PFSK-1 (cell line): ENCODE results near the gene RAPGEF3.

Source experiments
- FOXP2 ChIP-seq: optimal IDR thresholded peaks from 2 replicates; pipeline ENCODE3; 2011; ENCODE audit warnings: borderline replicate concordance, control low read depth, inconsistent platforms; ENCODE audit not compliant: insufficient read depth; ENCODE audit errors: extremely low read length, extremely low read depth
- POLR2AphosphoS5 ChIP-seq: IDR thresholded peaks from 2 replicates; pipeline ENCODE4 v1.6.1; 2012; ENCODE audit warnings: low read depth, mild to moderate bottlenecking, control low read depth, low read length, moderate library complexity
- REST ChIP-seq, 2 experiments: IDR thresholded peaks; 2 replicates each; pipeline versions ENCODE4 v1.6.1 to v1.8.0; 2011 to 2012; ENCODE audit warnings: low read depth in 2 of 2, low read length in 2 of 2, control low read depth in 1 of 2, inconsistent platforms in 1 of 2, mild to moderate bottlenecking in 1 of 2, moderate library complexity in 1 of 2; ENCODE audit not compliant: insufficient read depth in 1 of 2
- SIN3A ChIP-seq: IDR thresholded peaks from 2 replicates; pipeline ENCODE4 v1.6.1; 2012; ENCODE audit warnings: mild to moderate bottlenecking, low read length, moderate library complexity, borderline replicate concordance; ENCODE audit not compliant: insufficient read depth
- TAF1 ChIP-seq: IDR thresholded peaks from 2 replicates; pipeline ENCODE4 v1.6.1; 2012; ENCODE audit warnings: low read length, control low read depth, borderline replicate concordance; ENCODE audit not compliant: insufficient read depth

The RAPGEF3 gene

GRCh38 chr12:47752552-47752951 lies 6.1 kb downstream of the RAPGEF3 start:
- TF ChIP-seq SIN3A = no peak
- TF ChIP-seq FOXP2 = no peak
- TF ChIP-seq TAF1 = no peak
- no peak for TF ChIP-seq REST (IDR thresholded peaks at IDR 0.05; ENCODE audit: insufficient read depth in 1 of 2, low read depth in 2 of 2, low read length in 2 of 2)
- TF ChIP-seq POLR2AphosphoS5 = no peak

- TF ChIP-seq POLR2AphosphoS5 = no peak
- no peak for TF ChIP-seq TAF1
- no peak for TF ChIP-seq FOXP2
- TF ChIP-seq SIN3A = no peak
- no peak for TF ChIP-seq REST (IDR thresholded peaks at IDR 0.05; ENCODE audit: insufficient read depth in 1 of 2, low read depth in 2 of 2, low read length in 2 of 2)
Observed at GRCh38 chr12:47752121-47752520, 6.6 kb downstream of the RAPGEF3 start.

DNA sequence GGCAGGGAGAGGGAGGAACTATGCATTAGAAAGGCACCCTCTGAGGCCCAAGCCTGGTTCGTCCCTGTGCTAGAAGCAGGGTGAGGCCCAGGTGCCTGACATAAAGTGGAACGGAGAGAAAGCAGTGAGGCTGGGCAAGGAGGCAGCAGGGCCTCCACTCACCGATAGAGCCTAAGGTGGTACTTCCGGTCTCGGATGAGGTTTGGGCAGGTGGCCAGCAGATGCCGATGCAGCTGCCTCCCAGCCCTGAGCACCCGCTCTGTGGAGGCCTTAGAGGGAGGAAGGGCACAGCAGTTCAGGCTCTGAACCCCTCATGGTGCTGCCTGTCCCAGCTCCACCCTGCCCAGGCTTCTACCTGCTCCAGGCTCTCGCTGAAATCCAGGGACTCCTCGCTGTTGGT lies 7.1 kb downstream of the RAPGEF3 start:
- TF ChIP-seq POLR2AphosphoS5 (no peak), TAF1 (no peak), SIN3A (no peak), REST (IDR thresholded peaks at IDR 0.05; ENCODE audit: insufficient read depth in 1 of 2, low read depth in 2 of 2, low read length in 2 of 2) (no peak), FOXP2 (no peak)

DNA sequence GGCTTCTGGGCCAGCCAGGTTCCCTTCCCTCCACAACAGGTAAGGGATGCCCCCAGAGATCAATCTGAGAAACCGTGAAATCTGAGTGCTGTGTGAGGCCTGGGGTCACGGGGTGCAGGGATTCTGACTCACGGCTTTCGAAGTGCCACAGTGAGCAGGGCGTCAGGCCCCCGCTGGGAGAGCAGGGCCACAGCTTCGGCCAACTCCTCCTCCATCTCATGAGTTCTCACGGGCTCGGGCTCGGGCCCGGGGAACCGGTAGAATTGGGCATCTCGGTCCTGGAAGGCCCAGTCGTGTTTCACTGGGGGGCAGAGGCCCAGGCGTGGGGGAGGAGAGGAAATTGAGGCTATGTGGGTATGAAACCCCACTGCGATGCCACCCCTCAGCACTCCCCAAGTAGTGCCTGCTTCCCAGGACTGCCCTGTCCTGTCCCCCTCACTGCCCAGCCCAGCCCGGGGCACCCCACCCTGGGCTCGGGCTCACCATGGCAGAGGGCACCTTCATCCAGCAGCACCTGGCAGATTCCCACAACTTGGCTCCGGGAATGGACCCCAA lies 7.7 kb downstream of the RAPGEF3 start:
- TF ChIP-seq TAF1 = no peak
- TF ChIP-seq REST (IDR thresholded peaks at IDR 0.05; ENCODE audit: insufficient read depth in 1 of 2, low read depth in 2 of 2, low read length in 2 of 2) = no peak
- TF ChIP-seq SIN3A = no peak
- TF ChIP-seq FOXP2 = no peak
- TF ChIP-seq POLR2AphosphoS5 = no peak

DNA sequence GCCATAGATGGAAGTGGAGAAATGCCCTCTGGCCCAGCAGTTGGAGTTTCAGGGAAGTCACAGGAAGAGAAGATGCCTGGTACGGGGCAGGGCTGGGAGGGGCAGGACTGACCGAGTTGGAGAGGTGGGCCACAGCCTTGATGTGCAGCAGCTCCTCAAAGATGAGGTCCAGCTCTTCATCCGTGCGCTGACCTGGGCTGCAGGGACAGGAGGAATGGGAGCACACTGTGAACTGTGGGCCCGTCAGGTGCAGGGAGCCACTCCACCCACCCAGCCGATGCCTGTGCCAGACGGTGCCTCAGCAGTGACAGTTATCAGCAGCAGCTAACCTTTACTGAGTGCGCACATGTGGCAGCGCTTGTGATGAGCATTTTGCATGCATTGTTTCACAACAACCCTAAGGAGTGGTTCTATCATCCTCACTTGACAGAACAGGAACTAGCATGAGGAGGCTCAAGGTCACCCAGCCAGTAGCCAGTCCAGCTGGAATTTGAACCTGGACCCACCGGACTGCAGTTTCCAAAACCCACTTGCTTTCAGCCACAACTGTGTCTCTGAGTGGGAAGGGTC lies 8.4 kb downstream of the RAPGEF3 start:
- TF ChIP-seq SIN3A = no peak
- TF ChIP-seq FOXP2 = no peak
- TF ChIP-seq REST (IDR thresholded peaks at IDR 0.05; ENCODE audit: insufficient read depth in 1 of 2, low read depth in 2 of 2, low read length in 2 of 2) = no peak
